ENCODE measurements around the gene EVI5. TPM values are rescaled to one million over a fixed set of nuclear protein-coding genes. Genes with fewer than 3 reads are reported as not detected.
A peak's percentile ranks its signal among the peaks of the same experiment; 100 is the strongest.

EVI5 gene
- total RNA-seq, 1 donor from 2014 or later = 13.7 TPM

DNA sequence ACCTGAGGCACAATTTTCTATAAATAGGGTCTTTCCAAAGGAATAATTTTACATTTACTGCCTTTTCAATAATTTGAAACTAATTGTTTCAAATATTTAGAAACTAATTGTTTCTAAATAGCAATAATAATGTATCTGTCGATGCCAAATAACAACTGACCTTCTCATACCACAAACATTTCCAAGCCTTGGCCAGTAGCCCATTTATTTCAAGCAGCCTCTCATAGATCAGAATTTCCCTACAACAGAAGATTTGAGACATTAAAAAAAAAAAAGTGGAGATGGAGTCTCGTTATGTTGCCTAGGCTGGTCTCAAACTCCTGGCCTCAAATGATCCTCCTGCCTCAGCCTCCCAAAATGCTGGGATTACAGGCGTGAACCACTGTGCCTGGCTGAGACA, 296.1 kb downstream of the EVI5 start:
- H3K79me2 ChIP-seq (ENCODE audit: low read depth) = no peaks in the 10 kb centered on the region
- Mint-ChIP-seq H3K27me3 (ENCODE audit: insufficient read depth, low read depth) (peaks cover 46% of the 10 kb centered on the region), H3K27ac (no peak overlapping the region), H3K4me1 (peaks cover 14% of the 10 kb centered on the region), H3K4me3 (no peak overlapping the region), H3K36me3 (no peaks in the 10 kb centered on the region), H3K9me3 (no peaks in the 10 kb centered on the region)
- H4K20me1 ChIP-seq (ENCODE audit: low read depth) = peaks cover 24% of the 10 kb centered on the region
- TF ChIP-seq EZH2phosphoT487 (IDR thresholded peaks at IDR 0.05) (no peak), CTCF (IDR thresholded peaks at IDR 0.05) (no peak), EZH2 (IDR thresholded peaks at IDR 0.05) (no peak)
- peaks cover 23% of the 10 kb centered on the region for H3F3A ChIP-seq (ENCODE audit: low read depth)
- H3K4me1 ChIP-seq = peaks cover 23% of the 10 kb centered on the region
- H2AFZ ChIP-seq (replicated peaks) = no peak overlapping the region
- H3K36me3 ChIP-seq = no peaks in the 10 kb centered on the region
- no peak overlapping the region for H3K9ac ChIP-seq
- no peak overlapping the region for H3K4me2 ChIP-seq
- no peak for DNase-seq (ENCODE audit: low spot score)
- no peaks in the 10 kb centered on the region for H3K9me3 ChIP-seq (ENCODE audit: low read depth)
- no peak overlapping the region for H3K4me3 ChIP-seq
- H3K27ac ChIP-seq = no peak overlapping the region
- H3K27me3 ChIP-seq = peaks cover 81% of the 10 kb centered on the region

DNA sequence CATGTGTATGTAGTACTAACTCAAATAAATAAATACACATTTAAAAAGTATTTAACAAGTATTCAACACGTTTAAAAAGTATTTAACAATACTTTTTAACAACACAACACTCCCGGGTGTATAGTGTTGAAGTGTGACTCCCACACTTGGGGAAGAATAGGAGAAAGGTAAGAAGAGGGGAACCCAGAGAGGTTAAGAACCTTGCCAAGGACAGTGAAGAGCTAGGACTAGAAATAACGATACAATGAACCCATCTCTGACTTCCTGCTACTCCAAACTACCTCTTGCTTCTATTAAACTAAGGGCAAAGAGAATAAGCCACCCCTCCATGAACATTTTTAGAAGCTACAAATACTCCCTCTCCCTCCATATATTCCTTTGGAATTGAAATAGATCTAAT, 296.5 kb downstream of the EVI5 start:
- Histone ChIP-seq H3K79me2 (ENCODE audit: low read depth) (no peaks in the 10 kb centered on the region), H3K27me3 (peaks cover 85% of the 10 kb centered on the region), H3F3A (ENCODE audit: low read depth) (peaks cover 25% of the 10 kb centered on the region), H3K4me2 (no peak overlapping the region), H3K9ac (no peak overlapping the region), H3K27ac (no peak overlapping the region), H4K20me1 (ENCODE audit: low read depth) (peaks cover 28% of the 10 kb centered on the region), H3K9me3 (ENCODE audit: low read depth) (no peaks in the 10 kb centered on the region), H3K36me3 (no peaks in the 10 kb centered on the region), H3K4me3 (no peak overlapping the region), H3K4me1 (peaks cover 27% of the 10 kb centered on the region), H2AFZ (replicated peaks) (no peak overlapping the region)
- TF ChIP-seq EZH2phosphoT487 (IDR thresholded peaks at IDR 0.05) = no peak
- no peak for TF ChIP-seq EZH2 (IDR thresholded peaks at IDR 0.05)
- TF ChIP-seq CTCF (IDR thresholded peaks at IDR 0.05) = no peak
- no peak overlapping the region for H3K4me3 Mint-ChIP-seq
- no peak for DNase-seq (ENCODE audit: low spot score)
- H3K27ac Mint-ChIP-seq = no peak overlapping the region
- H3K4me1 Mint-ChIP-seq = peaks cover 16% of the 10 kb centered on the region
- peaks cover 49% of the 10 kb centered on the region for H3K27me3 Mint-ChIP-seq (ENCODE audit: insufficient read depth, low read depth)
- no peaks in the 10 kb centered on the region for H3K36me3 Mint-ChIP-seq
- no peaks in the 10 kb centered on the region for H3K9me3 Mint-ChIP-seq

- Histone ChIP-seq H3K4me2 (peak overlapping the region; percentile 94), H2AFZ (replicated peaks) (peak overlapping the region; percentile 46), H3K4me3 (peak overlapping the region; percentile 52), H3K27ac (no peak overlapping the region), H3K4me1 (peaks cover 39% of the 10 kb centered on the region), H3K9me3 (ENCODE audit: low read depth) (no peaks in the 10 kb centered on the region), H3F3A (ENCODE audit: low read depth) (peaks cover 25% of the 10 kb centered on the region), H3K36me3 (no peaks in the 10 kb centered on the region), H3K27me3 (peaks cover 98% of the 10 kb centered on the region), H4K20me1 (ENCODE audit: low read depth) (peaks cover 41% of the 10 kb centered on the region), H3K79me2 (ENCODE audit: low read depth) (no peaks in the 10 kb centered on the region), H3K9ac (no peak overlapping the region)
- H3K4me3 Mint-ChIP-seq = peak overlapping the region; percentile 70
- DNase-seq (ENCODE audit: low spot score) = no peak
- no peaks in the 10 kb centered on the region for H3K9me3 Mint-ChIP-seq
- TF ChIP-seq CTCF (IDR thresholded peaks at IDR 0.05) (no peak), EZH2 (IDR thresholded peaks at IDR 0.05) (no peak), EZH2phosphoT487 (IDR thresholded peaks at IDR 0.05) (no peak)
- H3K27ac Mint-ChIP-seq = no peak overlapping the region
- no peaks in the 10 kb centered on the region for H3K36me3 Mint-ChIP-seq
- H3K27me3 Mint-ChIP-seq (ENCODE audit: insufficient read depth, low read depth) = peaks cover 62% of the 10 kb centered on the region
- peaks cover 22% of the 10 kb centered on the region for H3K4me1 Mint-ChIP-seq
Measured at GRCh38 chr1:92487078-92487605, 297.8 kb downstream of the EVI5 start.

Measured in neural progenitor cell (in vitro differentiated cells).